H1 (cell line): ENCODE data around the gene DLL3. TPM values are rescaled to one million over a fixed set of nuclear protein-coding genes. Genes with fewer than 3 reads are reported as not detected.

Experiments used
- CTCF ChIA-PET: fragments of 300-600 bp; sonication (Branson Sonifier 250); formaldehyde crosslinking; loops from one replicate; lab custom pipeline; 2021; ENCODE audit not compliant: partially characterized antibody; lab: Charles Lee
- POLR2A ChIA-PET: fragments of 300-600 bp; sonication (Branson Sonifier 250); formaldehyde crosslinking; loops from one replicate; lab custom pipeline; 2021; ENCODE audit warnings: inconsistent platforms; ENCODE audit not compliant: partially characterized antibody; lab: Charles Lee
- DNase-seq, 2 experiments: peaks; one replicate each; pipeline versions ENCODE4 v3.0.0 to v3.0.0-alpha.2; 2010 to 2022; ENCODE audit warnings: low spot score in 2 of 2, low read depth in 1 of 2, mixed read lengths in 1 of 2
- FAIRE-seq: peaks from 2 replicates; lab custom pipeline; 2011; peaks lifted over from hg19 to GRCh38; lab: Jason Lieb, UNC
- H2AFZ ChIP-seq: 2 replicates; pipeline ENCODE4 v1.8.1; 2012; ENCODE audit warnings: low read length, inconsistent platforms
- H2AK5ac ChIP-seq: 2 replicates; pipeline ENCODE4 v1.6.1; 2013; ENCODE audit warnings: low read depth, low read length
- H2BK120ac ChIP-seq: replicated peaks from 2 replicates; pipeline ENCODE3; 2013; ENCODE audit warnings: low read depth, low read length, inconsistent platforms
- H2BK12ac ChIP-seq: 2 replicates; pipeline ENCODE4 v1.6.1; 2013; ENCODE audit warnings: low read depth, low read length
- H2BK15ac ChIP-seq: 2 replicates; pipeline ENCODE4 v1.6.1; 2013; ENCODE audit warnings: low read length
- H2BK20ac ChIP-seq: 2 replicates; pipeline ENCODE4 v1.6.1; 2013; ENCODE audit warnings: low read length
- H2BK5ac ChIP-seq: 2 replicates; pipeline ENCODE4 v1.6.1; 2013; ENCODE audit warnings: low read depth, low read length
- H3K14ac ChIP-seq: 2 replicates; pipeline ENCODE4 v1.6.1; 2013; ENCODE audit warnings: inconsistent platforms; ENCODE audit not compliant: insufficient read length
- H3K18ac ChIP-seq: 2 replicates; pipeline ENCODE4 v1.6.1; 2013; ENCODE audit warnings: low read length; ENCODE audit errors: extremely low read depth
- H3K23ac ChIP-seq: 2 replicates; pipeline ENCODE4 v1.6.1; 2013; ENCODE audit warnings: inconsistent platforms; ENCODE audit not compliant: insufficient read length
- H3K23me2 ChIP-seq: 2 replicates; pipeline ENCODE4 v1.6.1; 2013; ENCODE audit warnings: low read depth, low read length
- H3K27ac ChIP-seq: 2 replicates; pipeline ENCODE4 v1.6.1; 2011; ENCODE audit warnings: low read depth, low read length, inconsistent platforms
- H3K27me3 ChIP-seq, 4 experiments: replicated peaks in 1 of 4; 1 replicate in 1 of 4; 2 replicates in 3 of 4; pipeline versions ENCODE4 v1.6.1 to v1.8.1; 2011 to 2013; ENCODE audit warnings: low read length in 3 of 4, mild to moderate bottlenecking in 3 of 4, inconsistent platforms in 2 of 4, mixed read lengths in 2 of 4, moderate library complexity in 1 of 4; ENCODE audit not compliant: control insufficient read depth in 3 of 4, insufficient read depth in 3 of 4; ENCODE audit errors: extremely low read depth in 1 of 4
- H3K36me3 ChIP-seq, 4 experiments: 2 replicates each; pipeline versions ENCODE4 v1.6.1 to v1.8.1; 2011 to 2013; ENCODE audit warnings: mild to moderate bottlenecking in 4 of 4, low read length in 3 of 4, moderate library complexity in 2 of 4, control low read depth in 1 of 4, inconsistent platforms in 1 of 4; ENCODE audit not compliant: insufficient read depth in 4 of 4, control insufficient read depth in 2 of 4
- H3K4ac ChIP-seq: replicated peaks from 2 replicates; pipeline ENCODE3; 2013; ENCODE audit warnings: low read length, low read depth, mixed read lengths, inconsistent platforms; ENCODE audit not compliant: insufficient read length
- H3K4me1 ChIP-seq, 4 experiments: replicated peaks in 1 of 4; 1 replicate in 1 of 4; 2 replicates in 3 of 4; pipeline versions ENCODE4 v1.6.1 to v1.8.1; 2011 to 2013; ENCODE audit warnings: low read length in 3 of 4, inconsistent platforms in 2 of 4, mixed read lengths in 1 of 4; ENCODE audit not compliant: insufficient read depth in 4 of 4, control insufficient read depth in 3 of 4
- H3K4me2 ChIP-seq, 2 experiments: 2 replicates each; pipeline versions ENCODE4 v1.6.1 to v1.8.1; 2011 to 2013; ENCODE audit warnings: low read depth in 2 of 2, low read length in 2 of 2, control low read depth in 1 of 2, inconsistent platforms in 1 of 2, mild to moderate bottlenecking in 1 of 2; ENCODE audit not compliant: insufficient read depth in 1 of 2
- H3K4me3 ChIP-seq, 4 experiments: fragments of 200-600, 300-600 bp in 1 of 4; sonication (generic), shearing (Covaris generic), sonication (Bioruptor Twin) in 1 of 4; 2 replicates each; pipeline versions ENCODE4 v1.5.1 to v1.8.1; 2011 to 2016; ENCODE audit warnings: low read length in 4 of 4, low read depth in 3 of 4, control low read depth in 2 of 4, inconsistent platforms in 2 of 4, mild to moderate bottlenecking in 2 of 4, mixed read lengths in 1 of 4, moderate library complexity in 1 of 4; ENCODE audit not compliant: insufficient read depth in 2 of 4; ENCODE audit errors: extremely low read depth in 1 of 4
- H3K56ac ChIP-seq: replicated peaks from 2 replicates; pipeline ENCODE3; 2013; ENCODE audit warnings: low read depth, mild to moderate bottlenecking, mixed read lengths, low read length, inconsistent platforms; ENCODE audit not compliant: insufficient read length
- H3K79me1 ChIP-seq: 2 replicates; pipeline ENCODE4 v1.6.1; 2013; ENCODE audit warnings: low read depth, low read length, control low read depth
- H3K79me2 ChIP-seq, 2 experiments: 2 replicates each; pipeline versions ENCODE4 v1.6.1 to v1.8.1; 2012 to 2013; ENCODE audit warnings: low read length in 2 of 2, mild to moderate bottlenecking in 2 of 2, inconsistent platforms in 1 of 2; ENCODE audit not compliant: insufficient read depth in 2 of 2, control insufficient read depth in 1 of 2
- H3K9ac ChIP-seq, 4 experiments: replicated peaks in 1 of 4; 1 replicate in 1 of 4; 2 replicates in 3 of 4; pipeline versions ENCODE4 v1.6.1 to v1.8.1; 2011 to 2013; ENCODE audit warnings: low read depth in 3 of 4, low read length in 3 of 4, control low read depth in 2 of 4, mild to moderate bottlenecking in 2 of 4, moderate library complexity in 2 of 4, inconsistent platforms in 1 of 4; ENCODE audit errors: extremely low read depth in 1 of 4
- H3K9me3 ChIP-seq, 2 experiments: 2 replicates each; pipeline versions ENCODE4 v1.6.1 to v1.8.1; 2012 to 2013; ENCODE audit warnings: mild to moderate bottlenecking in 2 of 2, moderate library complexity in 2 of 2, control low read depth in 1 of 2, inconsistent platforms in 1 of 2, low read depth in 1 of 2, low read length in 1 of 2, mixed read lengths in 1 of 2; ENCODE audit not compliant: insufficient read depth in 2 of 2
- H4K20me1 ChIP-seq, 2 experiments: replicated peaks in 1 of 2; 2 replicates each; pipeline versions ENCODE3 to v1.8.1; 2011 to 2013; ENCODE audit warnings: inconsistent platforms in 2 of 2, low read length in 2 of 2, mild to moderate bottlenecking in 1 of 2; ENCODE audit not compliant: insufficient read depth in 2 of 2, control insufficient read depth in 1 of 2
- H4K5ac ChIP-seq: 2 replicates; pipeline ENCODE4 v1.6.1; 2013; ENCODE audit warnings: low read length, low read depth, mixed read lengths, inconsistent platforms; ENCODE audit not compliant: insufficient read length
- H4K8ac ChIP-seq: 2 replicates; pipeline ENCODE4 v1.8.0; 2013; ENCODE audit warnings: mild to moderate bottlenecking, moderate library complexity, low read length, inconsistent platforms; ENCODE audit not compliant: insufficient read depth; ENCODE audit errors: extremely low read depth
- H4K91ac ChIP-seq: replicated peaks from 2 replicates; pipeline ENCODE3; 2013; ENCODE audit warnings: low read length, mixed read lengths, inconsistent platforms; ENCODE audit not compliant: insufficient read length
- BRCA1 ChIP-seq: IDR thresholded peaks from 2 replicates; pipeline ENCODE4 v1.6.1; 2012; ENCODE audit warnings: low read depth, low read length, improper control_type of control experiment
- CBX5 ChIP-seq: fragments of 300-800, 300-1000 bp; sonication (generic); IDR thresholded peaks from 2 replicates; pipeline ENCODE4 v1.7.1; 2016; ENCODE audit warnings: antibody characterized with exemption, low read length, low read depth
- CBX8 ChIP-seq: fragments of 300-800, 300-1000 bp; sonication (generic); IDR thresholded peaks from 2 replicates; pipeline ENCODE4 v1.7.1; 2016; ENCODE audit warnings: low read depth, low read length, borderline replicate concordance
- CEBPB ChIP-seq: IDR thresholded peaks from 2 replicates; pipeline ENCODE4 v1.6.1; 2012; ENCODE audit warnings: low read depth, low read length
- EZH2 ChIP-seq: fragments of 200-600 bp; sonication (generic); IDR thresholded peaks from 2 replicates; pipeline ENCODE4 v1.7.1; 2012; ENCODE audit warnings: low read depth, mild to moderate bottlenecking, moderate library complexity, low read length, inconsistent platforms; ENCODE audit not compliant: severe bottlenecking
- FOSL1 ChIP-seq: IDR thresholded peaks from 2 replicates; pipeline ENCODE4 v1.6.1; 2011; ENCODE audit warnings: mild to moderate bottlenecking, low read depth, low read length, moderate library complexity; ENCODE audit not compliant: insufficient read depth
- HDAC6 ChIP-seq: IDR thresholded peaks from one replicate; pipeline ENCODE4 v1.7.1; 2012; ENCODE audit warnings: low read depth, mild to moderate bottlenecking, inconsistent platforms, low read length, moderate library complexity
- KDM5A ChIP-seq: fragments of 200-600 bp; IDR thresholded peaks from 2 replicates; pipeline ENCODE4 v1.7.1; 2012; ENCODE audit warnings: mild to moderate bottlenecking, low read length, inconsistent platforms, mixed read lengths
- RFX5 ChIP-seq: IDR thresholded peaks from 2 replicates; pipeline ENCODE4 v1.6.1; 2011; ENCODE audit warnings: low read depth, low read length, improper control_type of control experiment, borderline replicate concordance
- SP2 ChIP-seq: IDR thresholded peaks from 2 replicates; pipeline ENCODE4 v1.6.1; 2012; ENCODE audit warnings: mild to moderate bottlenecking, low read length, inconsistent platforms
- SRF ChIP-seq: IDR thresholded peaks from 2 replicates; pipeline ENCODE4 v1.6.1; 2011; ENCODE audit warnings: mild to moderate bottlenecking, low read depth, low read length, moderate library complexity
- TEAD4 ChIP-seq: IDR thresholded peaks from 2 replicates; pipeline ENCODE4 v1.6.1; 2012; ENCODE audit warnings: low read depth, low read length, inconsistent platforms, mixed read lengths
- WGBS, 2 experiments: shearing (Covaris generic) in 1 of 2; methylation state at CpG; one replicate each; pipeline versions ENCODE4 v1.1.6 to v1.1.7; 2013 to 2015; ENCODE audit warnings: low lambda C conversion rate in 2 of 2, mixed read lengths in 2 of 2, inconsistent platforms in 1 of 2, low coverage in 1 of 2, missing lambda C conversion rate in 1 of 2; ENCODE audit not compliant: insufficient replicate concordance in 2 of 2, insufficient coverage in 1 of 2, insufficient read length in 1 of 2; ENCODE audit errors: extremely low coverage in 1 of 2, missing lambda C conversion rate in 1 of 2; 5-methylcytosine and 5-hydroxymethylcytosine counted together
- polyA plus RNA-seq, 7 experiments: library from polyadenylated mRNA; depleted of rRNA in 3 of 7; stranded (reverse) in 5 of 7; unstranded in 2 of 7; fragments of >200 nt in 5 of 7; fragments of 200-250 nt in 2 of 7; gene quantifications; 1 replicate in 5 of 7; 2 replicates in 1 of 7; 4 replicates in 1 of 7; pipeline versions ENCODE4 v1.2.1 to v1.2.3, GENCODE V29; 2011 to 2013; ENCODE audit warnings: missing spikeins in 2 of 7, mixed read lengths in 2 of 7
- total RNA-seq: library from RNA; stranded (reverse); fragmentation: NEBNext Ultra II Directional; extraction: Animal tissue kit (Norgen Biotek cat#: 25700); gene quantifications from 2 replicates; pipeline ENCODE4 v1.2.1, GENCODE V29; 2021

The DLL3 gene
- total and polyA plus RNA-seq, 2 of the 8 experiments (the other 6 are each of a cell fraction or from before 2014, with no cell fraction given): 12.2 to 13.8 TPM

- Histone ChIP-seq H3K27me3 (no peaks in the 10 kb centered on the region), H2BK12ac (no peak overlapping the region), H3K9ac (no peak overlapping the region), H2BK20ac (no peak overlapping the region), H3K4me1 (peaks cover 0 to 10% (median 4%) of the 10 kb centered on the region in 4 experiments; a peak in 5 of 7 replicates), H4K8ac (no peak overlapping the region), H3K18ac (no peak overlapping the region), H2AFZ (no peak overlapping the region), H2BK15ac (no peak overlapping the region), H3K14ac (no peak overlapping the region), H3K23ac (no peak overlapping the region), H3K4ac (no peak overlapping the region), H3K23me2 (peaks cover 5% of the 10 kb centered on the region), H3K79me2 (peaks cover 6 to 24% of the 10 kb centered on the region in 2 experiments; a peak in 3 of 4 replicates), H3K9me3 (no peaks in the 10 kb centered on the region), H3K36me3 (peaks cover 8 to 46% (median 26%) of the 10 kb centered on the region in 4 experiments), H3K56ac (no peak overlapping the region), H2AK5ac (no peak overlapping the region), H3K79me1 (peaks cover 4% of the 10 kb centered on the region), H4K20me1 (peaks cover 7 to 9% of the 10 kb centered on the region in 2 experiments), H2BK120ac (no peak overlapping the region), H4K5ac (no peak overlapping the region), H4K91ac (no peak overlapping the region), H2BK5ac (no peak overlapping the region), H3K4me3 (no peak overlapping the region), H3K27ac (no peak overlapping the region), H3K4me2 (no peak overlapping the region)
- CTCF ChIA-PET: interaction anchor here (0.9 to 1.8 kb wide), 2 partner anchors 9 to 31 kb away, joined by 4 read pairs; partner anchors contain the start of gene SELENOV
- no peak for TF ChIP-seq TEAD4
- no peak for TF ChIP-seq CBX5
- no peak for TF ChIP-seq HDAC6
- TF ChIP-seq SP2: no peak
- TF ChIP-seq KDM5A: no peak
- TF ChIP-seq FOSL1: no peak
- no peak for TF ChIP-seq BRCA1
- TF ChIP-seq CBX8: no peak
- no peak for TF ChIP-seq RFX5
- TF ChIP-seq CEBPB: no peak
- no peak for TF ChIP-seq EZH2
- TF ChIP-seq SRF: no peak
- no peak for FAIRE-seq
- POLR2A ChIA-PET: interaction anchor here (1.3 to 8.3 kb wide), 4 partner anchors 12 to 55 kb away, joined by 3 to 96 read pairs (median 10); partner anchors contain the start of gene DLL3
- no peak for DNase-seq
- 93% methylated on average over 5 of the region's 6 CpGs; no CpG with 5 or more reads in 1 of the 2 experiments for WGBS, 2 experiments
Measured at GRCh38 chr19:39483141-39483540, 15.6 kb upstream of the DLL3 start.
